ENCODE data around the gene DNAJC16.

DNAJC16 gene

GRCh38 chr1:15500184-15501178 lies 26.2 kb upstream of the DNAJC16 start:
- TF ChIP-seq CTCF (IDR thresholded peaks at IDR 0.05; ENCODE audit: low read depth, low read length, missing control alignments) = no peak
- H3K4me3 ChIP-seq (ENCODE audit: low read depth, low read length) = no peak overlapping the region
- no peak for DNase-seq (ENCODE audit: low read depth)

DNA sequence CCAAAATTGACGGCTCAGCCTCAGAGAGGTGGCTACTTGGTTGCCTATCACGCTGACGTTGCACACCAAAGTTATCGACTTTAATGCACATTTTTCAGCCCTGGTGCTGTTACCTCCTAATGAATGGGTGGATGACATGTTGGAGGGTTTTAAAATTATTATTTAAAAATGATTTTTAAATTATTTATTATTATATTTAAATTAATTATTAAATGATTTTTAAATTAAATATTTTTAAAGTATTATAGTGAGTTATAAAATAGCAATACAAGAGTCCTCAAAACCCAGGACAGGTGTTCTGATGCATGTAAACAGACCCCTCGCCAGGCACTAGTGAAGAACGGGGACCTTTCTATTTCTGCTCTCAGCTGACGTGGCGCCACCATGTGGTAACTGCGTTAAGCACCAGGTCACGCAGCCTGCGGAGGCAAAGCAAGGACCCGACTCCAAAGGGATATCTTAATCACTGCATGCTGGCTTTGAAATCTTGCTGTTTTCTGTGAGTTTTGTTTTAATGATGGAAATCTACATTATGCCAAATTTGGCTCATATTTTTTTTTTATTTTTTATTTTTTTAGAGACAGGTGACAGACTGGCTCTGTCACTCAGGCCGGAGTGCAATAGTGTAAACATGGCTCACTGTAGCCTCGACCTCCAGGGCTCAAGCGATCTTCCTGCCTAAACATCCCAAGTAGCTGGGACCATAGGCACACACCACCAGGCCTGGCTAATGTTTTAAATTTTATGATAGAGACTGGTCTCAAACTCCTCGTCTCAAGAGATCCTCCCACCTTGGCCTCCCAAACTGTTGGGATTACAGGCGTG lies 25.2 kb upstream of the DNAJC16 start:
- no peak for DNase-seq (ENCODE audit: low read depth)
- no peak overlapping the region for H3K4me3 ChIP-seq (ENCODE audit: low read depth, low read length)
- peak; percentile 80 for TF ChIP-seq CTCF (IDR thresholded peaks at IDR 0.05; ENCODE audit: low read depth, low read length, missing control alignments)

DNA sequence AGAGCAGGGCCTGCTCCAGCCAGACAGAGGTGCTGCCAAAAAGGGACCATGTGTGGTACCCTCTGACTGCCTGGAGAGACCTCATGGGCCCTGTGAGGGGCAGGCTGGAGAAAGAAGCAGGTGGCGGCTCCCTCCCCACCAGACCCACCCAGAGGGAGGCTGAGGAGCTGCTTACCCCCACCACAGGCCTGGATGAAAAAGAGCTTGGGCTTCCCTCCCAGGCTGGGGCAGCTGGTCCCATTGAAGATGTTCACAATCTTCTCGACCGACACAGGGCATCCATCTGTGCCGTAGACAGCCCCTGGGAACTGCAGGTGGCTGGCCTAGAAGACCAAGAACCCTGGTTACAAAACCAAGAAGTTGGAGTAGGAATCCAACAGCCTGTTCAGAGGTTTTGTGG lies 22.2 kb upstream of the DNAJC16 start:
- no peak overlapping the region for H3K4me3 ChIP-seq (ENCODE audit: low read depth, low read length)
- TF ChIP-seq CTCF (IDR thresholded peaks at IDR 0.05; ENCODE audit: low read depth, low read length, missing control alignments) = no peak
- no peak for DNase-seq (ENCODE audit: low read depth)

DNA sequence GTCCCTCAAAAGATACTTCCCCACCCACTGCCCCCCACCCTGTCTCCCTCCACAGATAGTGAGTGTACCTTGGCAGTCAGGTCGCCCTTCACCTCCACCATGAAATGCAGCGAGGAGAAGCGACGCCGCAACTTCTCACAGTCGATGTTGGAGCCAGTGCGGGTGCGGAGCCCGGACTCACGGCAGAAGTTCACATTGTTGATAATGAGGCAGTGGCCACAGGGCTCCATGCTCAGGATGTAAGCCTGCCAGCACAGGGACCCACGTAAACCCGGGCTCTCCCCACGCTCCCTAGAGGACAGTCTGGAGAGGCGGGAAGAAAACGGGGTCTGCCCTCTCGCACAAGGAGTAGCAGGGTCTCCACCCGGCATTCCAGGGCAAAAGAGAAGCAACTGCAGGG lies 19.8 kb upstream of the DNAJC16 start:
- H3K4me3 ChIP-seq (ENCODE audit: low read depth, low read length) = no peak overlapping the region
- DNase-seq (ENCODE audit: low read depth) = no peak
- TF ChIP-seq CTCF (IDR thresholded peaks at IDR 0.05; ENCODE audit: low read depth, low read length, missing control alignments) = no peak

DNA sequence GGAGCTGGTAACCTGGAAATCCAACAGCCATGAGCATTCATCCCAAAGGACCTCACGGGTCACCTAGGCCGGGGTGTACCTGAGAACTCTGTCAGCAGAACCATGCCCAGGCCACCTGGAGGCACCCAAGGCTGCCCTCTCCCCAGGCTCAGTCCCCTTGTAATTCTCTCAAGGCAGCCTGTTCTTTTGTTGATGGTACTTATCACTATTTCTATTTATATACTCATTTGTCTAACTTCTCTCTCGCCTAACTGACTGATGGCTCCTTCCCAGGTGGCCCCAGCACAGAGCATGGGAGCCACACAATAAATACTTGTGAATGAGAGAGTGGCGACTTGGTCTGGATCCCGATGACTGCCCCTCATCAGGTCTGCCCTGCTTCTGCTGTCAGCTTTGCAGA lies 19.4 kb upstream of the DNAJC16 start:
- no peak for DNase-seq (ENCODE audit: low read depth)
- no peak for TF ChIP-seq CTCF (IDR thresholded peaks at IDR 0.05; ENCODE audit: low read depth, low read length, missing control alignments)
- H3K4me3 ChIP-seq (ENCODE audit: low read depth, low read length) = no peak overlapping the region

GRCh38 chr1:15508700-15509487 lies 17.8 kb upstream of the DNAJC16 start:
- DNase-seq (ENCODE audit: low read depth) = no peak
- no peak overlapping the region for H3K4me3 ChIP-seq (ENCODE audit: low read depth, low read length)
- no peak for TF ChIP-seq CTCF (IDR thresholded peaks at IDR 0.05; ENCODE audit: low read depth, low read length, missing control alignments)

All from GM12864 (cell line).